G401.6 (cell line): ENCODE data around the gene ERCC1.

Experiments used
- FAIRE-seq: peaks from 2 replicates; lab custom pipeline; 2012; peaks lifted over from hg19 to GRCh38; lab: Jason Lieb, UNC

The ERCC1 gene

GRCh38 chr19:45364696-45365095, 59.0 kb downstream of the ERCC1 start:
- FAIRE-seq = no peak

GRCh38 chr19:45363861-45364459, 59.8 kb downstream of the ERCC1 start:
- FAIRE-seq = no peak

GRCh38 chr19:45362291-45362690, 61.4 kb downstream of the ERCC1 start:
- FAIRE-seq = no peak

GRCh38 chr19:45361608-45362007, 62.1 kb downstream of the ERCC1 start:
- no peak for FAIRE-seq

GRCh38 chr19:45358213-45358792, 65.4 kb downstream of the ERCC1 start:
- FAIRE-seq = no peak

GRCh38 chr19:45357445-45357783, 66.3 kb downstream of the ERCC1 start:
- no peak for FAIRE-seq
